Measurements from ENCODE around the gene GULP1. TPM values are rescaled to one million over a fixed set of nuclear protein-coding genes. Genes with fewer than 3 reads are reported as not detected.

GULP1 gene
- total RNA-seq, 1 donor from 2014 or later, result 57.2 TPM

DNA sequence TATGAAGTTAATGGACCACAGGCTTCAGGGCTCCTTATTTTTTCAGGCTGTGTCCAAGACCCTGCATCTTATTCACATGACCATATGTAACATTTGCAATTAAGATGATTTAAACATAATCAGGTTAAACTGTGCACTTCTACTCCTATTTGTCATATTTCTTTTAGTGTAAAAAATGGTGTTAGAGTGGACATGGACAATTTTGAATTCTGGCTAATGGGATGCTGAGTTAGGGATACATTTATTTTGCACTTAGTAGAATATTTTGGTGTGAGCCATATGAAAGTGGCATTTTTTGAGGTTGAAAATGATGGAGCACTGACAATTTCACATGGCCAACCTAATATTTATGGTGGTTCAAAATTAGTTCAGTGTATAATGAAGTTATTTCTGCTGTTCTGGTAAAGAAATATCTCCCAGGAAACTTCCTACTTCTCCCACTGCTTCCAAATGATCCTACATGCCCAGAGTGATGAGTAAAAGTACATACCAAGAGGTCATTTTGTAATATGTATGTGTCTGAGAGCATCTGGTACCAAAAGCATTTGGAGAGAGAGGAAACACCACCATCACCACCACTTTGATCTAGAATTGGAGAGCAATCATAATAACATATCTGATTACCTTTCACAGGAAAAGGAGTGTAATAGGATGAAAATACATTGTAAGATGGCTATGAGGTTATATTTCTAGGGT, 36.0 kb downstream of the GULP1 start:
- TF ChIP-seq POLR2A (IDR thresholded peaks at IDR 0.05) (no peak), CTCF (IDR thresholded peaks at IDR 0.05) (no peak), POLR2AphosphoS5 (IDR thresholded peaks at IDR 0.05; ENCODE audit: insufficient read depth in 1 of 2, low read depth in 1 of 2) (no peak)
- no peak for DNase-seq (ENCODE audit: extremely low spot score in 2 of 2)
- no peaks in the 10 kb centered on the region for H3K36me3 ChIP-seq
- peaks cover 36% of the 10 kb centered on the region for H3K4me1 ChIP-seq
- intact Hi-C loops (cut with DNase I), result no loop called here
- H3K9me3 ChIP-seq, result no peaks in the 10 kb centered on the region
- H3K27me3 ChIP-seq, result no peaks in the 10 kb centered on the region
- no peak overlapping the region for H3K27ac ChIP-seq
- no peak overlapping the region for H3K4me3 ChIP-seq

GRCh38 chr2:188328419-188328818, 36.7 kb downstream of the GULP1 start:
- H3K9me3 ChIP-seq, result no peaks in the 10 kb centered on the region
- H3K36me3 ChIP-seq, result no peaks in the 10 kb centered on the region
- H3K4me1 ChIP-seq, result peaks cover 40% of the 10 kb centered on the region
- no peak for DNase-seq (ENCODE audit: extremely low spot score in 2 of 2)
- intact Hi-C loops (cut with DNase I), result no loop called here
- H3K4me3 ChIP-seq, result no peak overlapping the region
- H3K27me3 ChIP-seq, result no peaks in the 10 kb centered on the region
- no peak overlapping the region for H3K27ac ChIP-seq
- no peak for TF ChIP-seq POLR2A (IDR thresholded peaks at IDR 0.05)
- TF ChIP-seq CTCF (IDR thresholded peaks at IDR 0.05), result no peak
- TF ChIP-seq POLR2AphosphoS5 (IDR thresholded peaks at IDR 0.05; ENCODE audit: insufficient read depth in 1 of 2, low read depth in 1 of 2), result no peak

GRCh38 chr2:188330316-188331053, 38.8 kb downstream of the GULP1 start:
- Histone ChIP-seq H3K9me3 (no peaks in the 10 kb centered on the region), H3K36me3 (no peaks in the 10 kb centered on the region), H3K27me3 (no peaks in the 10 kb centered on the region), H3K4me3 (no peak overlapping the region), H3K4me1 (peaks cover 45% of the 10 kb centered on the region), H3K27ac (no peak overlapping the region)
- TF ChIP-seq POLR2AphosphoS5 (IDR thresholded peaks at IDR 0.05; ENCODE audit: insufficient read depth in 1 of 2, low read depth in 1 of 2), result no peak
- TF ChIP-seq POLR2A (IDR thresholded peaks at IDR 0.05), result no peak
- TF ChIP-seq CTCF (IDR thresholded peaks at IDR 0.05), result no peak
- DNase-seq (ENCODE audit: extremely low spot score in 2 of 2), result no peak
- intact Hi-C loops (cut with DNase I), result no loop called here

DNA sequence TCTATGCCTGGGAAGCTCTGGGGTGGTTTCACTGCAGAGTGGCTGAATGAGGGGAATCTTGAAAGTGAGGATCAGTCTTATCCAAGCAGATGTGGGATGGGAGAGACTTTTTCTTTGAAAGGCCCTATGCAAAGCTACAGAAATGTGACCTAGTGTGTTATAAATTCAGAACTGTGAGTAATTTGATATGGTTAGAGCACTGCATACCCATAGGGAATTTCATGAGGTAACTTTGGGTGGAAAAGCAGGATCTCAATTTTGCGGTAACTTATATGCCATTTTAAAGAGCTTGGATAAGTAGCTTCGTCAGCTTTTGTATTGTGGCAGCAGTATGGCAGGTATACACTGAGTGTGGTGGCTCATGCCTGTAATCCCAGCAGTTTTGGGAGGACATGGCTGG, 40.9 kb downstream of the GULP1 start:
- no peak for TF ChIP-seq POLR2A (IDR thresholded peaks at IDR 0.05)
- TF ChIP-seq POLR2AphosphoS5 (IDR thresholded peaks at IDR 0.05; ENCODE audit: insufficient read depth in 1 of 2, low read depth in 1 of 2), result no peak
- TF ChIP-seq CTCF (IDR thresholded peaks at IDR 0.05), result no peak
- no peak for DNase-seq (ENCODE audit: extremely low spot score in 2 of 2)
- intact Hi-C loops (cut with DNase I), result no loop called here
- no peaks in the 10 kb centered on the region for H3K9me3 ChIP-seq
- no peak overlapping the region for H3K27ac ChIP-seq
- H3K4me1 ChIP-seq, result peaks cover 28% of the 10 kb centered on the region
- H3K36me3 ChIP-seq, result no peaks in the 10 kb centered on the region
- H3K27me3 ChIP-seq, result no peaks in the 10 kb centered on the region
- no peak overlapping the region for H3K4me3 ChIP-seq

Data from vagina (tissue), 2 donors.